ENCODE results near the gene KCNH1. TPM values are rescaled to one million over a fixed set of nuclear protein-coding genes. Genes with fewer than 3 reads are reported as not detected.

KCNH1 gene
- total RNA-seq, 2 experiments from 2014 or later, result not detected

DNA sequence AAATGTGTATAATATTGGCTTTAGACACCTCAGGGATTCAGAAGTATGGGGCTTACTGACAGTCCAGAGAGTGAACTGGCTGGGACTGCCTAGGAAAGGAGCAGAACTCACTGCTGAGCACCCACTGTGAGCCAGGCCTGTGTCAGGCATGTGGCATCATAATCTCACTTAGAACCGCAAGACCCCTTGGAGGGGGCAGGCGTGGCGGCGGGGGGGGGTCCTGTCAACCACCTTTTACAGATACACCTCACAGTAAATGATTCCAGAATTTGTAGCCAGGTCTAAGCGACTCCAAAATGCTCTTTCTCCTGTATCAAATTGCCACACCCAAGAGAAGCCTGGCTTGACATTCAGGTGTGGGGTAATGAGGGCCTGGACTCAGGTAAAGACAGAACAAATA, 235.5 kb downstream of the KCNH1 start:
- H3K36me3 Mint-ChIP-seq (ENCODE audit: low read depth), result no peaks in the 10 kb centered on the region
- no peaks in the 10 kb centered on the region for H3K4me1 Mint-ChIP-seq (ENCODE audit: low read depth)
- H3K4me3 Mint-ChIP-seq, result no peak overlapping the region
- ATAC-seq (no peak), DNase-seq (no peak)
- POLR2A ChIA-PET, result no interaction called here
- TF ChIP-seq, protein P1, sequence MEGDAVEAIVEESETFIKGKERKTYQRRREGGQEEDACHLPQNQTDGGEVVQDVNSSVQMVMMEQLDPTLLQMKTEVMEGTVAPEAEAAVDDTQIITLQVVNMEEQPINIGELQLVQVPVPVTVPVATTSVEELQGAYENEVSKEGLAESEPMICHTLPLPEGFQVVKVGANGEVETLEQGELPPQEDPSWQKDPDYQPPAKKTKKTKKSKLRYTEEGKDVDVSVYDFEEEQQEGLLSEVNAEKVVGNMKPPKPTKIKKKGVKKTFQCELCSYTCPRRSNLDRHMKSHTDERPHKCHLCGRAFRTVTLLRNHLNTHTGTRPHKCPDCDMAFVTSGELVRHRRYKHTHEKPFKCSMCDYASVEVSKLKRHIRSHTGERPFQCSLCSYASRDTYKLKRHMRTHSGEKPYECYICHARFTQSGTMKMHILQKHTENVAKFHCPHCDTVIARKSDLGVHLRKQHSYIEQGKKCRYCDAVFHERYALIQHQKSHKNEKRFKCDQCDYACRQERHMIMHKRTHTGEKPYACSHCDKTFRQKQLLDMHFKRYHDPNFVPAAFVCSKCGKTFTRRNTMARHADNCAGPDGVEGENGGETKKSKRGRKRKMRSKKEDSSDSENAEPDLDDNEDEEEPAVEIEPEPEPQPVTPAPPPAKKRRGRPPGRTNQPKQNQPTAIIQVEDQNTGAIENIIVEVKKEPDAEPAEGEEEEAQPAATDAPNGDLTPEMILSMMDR (IDR thresholded peaks at IDR 0.05), result no peak
- H3K27ac Mint-ChIP-seq, result no peak overlapping the region
- peaks cover 13% of the 10 kb centered on the region for H3K27me3 Mint-ChIP-seq
- CTCF ChIA-PET, result no interaction called here
- peaks cover 9% of the 10 kb centered on the region for H3K9me3 Mint-ChIP-seq
- intact Hi-C loops (cut with micrococcal nuclease), result no loop called here

DNA sequence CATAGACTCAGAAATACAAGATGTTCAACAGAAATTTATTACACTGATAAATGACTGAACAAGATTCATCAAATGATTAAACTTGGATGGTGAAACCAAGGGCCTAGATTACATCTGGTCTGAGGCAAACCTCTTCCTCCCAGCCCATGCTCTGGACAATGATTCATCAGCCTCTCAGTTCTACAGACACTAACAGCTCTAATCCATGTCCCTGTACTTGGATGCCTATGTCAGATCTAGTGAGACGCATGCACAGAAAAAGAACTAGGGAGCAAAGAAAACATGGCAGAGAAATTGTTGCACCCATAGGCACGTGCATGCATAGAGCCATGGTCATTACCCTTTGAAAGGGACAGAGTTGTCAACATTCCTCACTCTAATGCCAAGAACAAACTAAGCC, 250.1 kb downstream of the KCNH1 start:
- no peak overlapping the region for H3K4me3 Mint-ChIP-seq

GRCh38 chr1:210882414-210883221, 251.3 kb downstream of the KCNH1 start:
- Mint-ChIP-seq H3K27ac (no peak overlapping the region), H3K4me1 (ENCODE audit: low read depth) (no peaks in the 10 kb centered on the region), H3K4me3 (no peak overlapping the region), H3K27me3 (peaks cover 9% of the 10 kb centered on the region), H3K9me3 (no peaks in the 10 kb centered on the region), H3K36me3 (ENCODE audit: low read depth) (no peaks in the 10 kb centered on the region)
- ChIA-PET POLR2A (interaction anchor here (1.3 kb wide), 1 partner anchor 15 kb away, joined by 3 read pairs; no protein-coding TSS in a partner anchor), CTCF (no interaction called here)
- DNase-seq (no peak), ATAC-seq (no peak)
- TF ChIP-seq, protein P1 (IDR thresholded peaks at IDR 0.05), result no peak
- intact Hi-C loops (cut with micrococcal nuclease), result no loop called here

More for the DNA sequence above, 250.1 kb downstream of the KCNH1 start:
- intact Hi-C loops (cut with micrococcal nuclease), result no loop called here
- peaks cover 9% of the 10 kb centered on the region for H3K27me3 Mint-ChIP-seq
- DNase-seq (no peak), ATAC-seq (no peak)
- CTCF ChIA-PET, result no interaction called here
- no peaks in the 10 kb centered on the region for H3K9me3 Mint-ChIP-seq
- H3K27ac Mint-ChIP-seq, result no peak overlapping the region
- no peaks in the 10 kb centered on the region for H3K4me1 Mint-ChIP-seq (ENCODE audit: low read depth)
- H3K36me3 Mint-ChIP-seq (ENCODE audit: low read depth), result no peaks in the 10 kb centered on the region
- TF ChIP-seq, protein P1 (IDR thresholded peaks at IDR 0.05), result no peak
- POLR2A ChIA-PET, result interaction anchor here (1.3 kb wide), 1 partner anchor 13 kb away, joined by 3 read pairs; no protein-coding TSS in a partner anchor

GRCh38 chr1:210878564-210878963, 255.4 kb downstream of the KCNH1 start:
- TF ChIP-seq, protein P1 (IDR thresholded peaks at IDR 0.05), result no peak
- Mint-ChIP-seq H3K9me3 (no peaks in the 10 kb centered on the region), H3K4me1 (ENCODE audit: low read depth) (no peaks in the 10 kb centered on the region), H3K27me3 (peaks cover 10% of the 10 kb centered on the region), H3K27ac (no peak overlapping the region), H3K4me3 (no peak overlapping the region), H3K36me3 (ENCODE audit: low read depth) (no peaks in the 10 kb centered on the region)
- intact Hi-C loops (cut with micrococcal nuclease), result no loop called here
- CTCF ChIA-PET, result no interaction called here
- DNase-seq (no peak), ATAC-seq (no peak)
- POLR2A ChIA-PET, result no interaction called here

DNA sequence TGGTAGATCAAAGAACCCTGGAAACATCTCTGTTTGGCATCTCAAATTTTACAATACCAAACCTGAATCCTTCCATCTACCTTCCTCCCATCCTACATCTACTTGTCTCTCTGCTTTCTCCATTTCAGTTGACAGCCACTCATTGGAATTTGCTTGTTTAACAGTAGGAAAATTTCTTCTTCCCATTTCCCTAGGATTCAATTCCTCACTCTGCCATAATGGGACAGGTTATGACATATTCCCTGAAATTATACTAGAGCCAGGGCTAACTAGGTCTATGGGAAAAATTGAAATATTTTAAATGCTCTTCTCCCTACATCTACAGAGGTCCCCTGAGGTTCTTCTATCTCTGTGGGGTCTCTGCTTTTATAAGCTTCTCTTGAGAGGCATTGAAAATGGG, 257.7 kb downstream of the KCNH1 start:
- ATAC-seq (no peak), DNase-seq (no peak)
- H3K4me3 Mint-ChIP-seq, result no peak overlapping the region
- H3K9me3 Mint-ChIP-seq, result no peaks in the 10 kb centered on the region
- ChIA-PET CTCF (no interaction called here), POLR2A (no interaction called here)
- intact Hi-C loops (cut with micrococcal nuclease), result no loop called here
- TF ChIP-seq, protein P1 (IDR thresholded peaks at IDR 0.05), result no peak
- no peaks in the 10 kb centered on the region for H3K4me1 Mint-ChIP-seq (ENCODE audit: low read depth)
- H3K36me3 Mint-ChIP-seq (ENCODE audit: low read depth), result no peaks in the 10 kb centered on the region
- peaks cover 8% of the 10 kb centered on the region for H3K27me3 Mint-ChIP-seq
- no peak overlapping the region for H3K27ac Mint-ChIP-seq

Measured in activated CD8-positive, alpha-beta T cell treated with anti-CD3 and anti-CD28 coated beads for 36 hours (primary cell).